Measurements from ENCODE around the gene PLAU.
A peak's percentile ranks its signal among the peaks of the same experiment; 100 is the strongest.
"Not testable (repeated sequence)": the region's sequence is repeated elsewhere in the genome, so short reads cannot be mapped to it uniquely, and the experiment has no call there.

The PLAU gene

GRCh38 chr10:73876566-73876965 is 34.4 kb upstream of the PLAU start:
- DNase-seq (ENCODE audit: low read depth in 2 of 3, low spot score in 1 of 3) = no peak

- DNase-seq (ENCODE audit: low read depth in 2 of 3, low spot score in 1 of 3) = no peak
Measured at GRCh38 chr10:73876971-73877370, 34.0 kb upstream of the PLAU start.

GRCh38 chr10:73877533-73878160 is 33.3 kb upstream of the PLAU start:
- no peak for DNase-seq (ENCODE audit: low read depth in 2 of 3, low spot score in 1 of 3)

GRCh38 chr10:73878365-73878764 is 32.6 kb upstream of the PLAU start:
- no peak for DNase-seq (ENCODE audit: low read depth in 2 of 3, low spot score in 1 of 3)

- DNase-seq (ENCODE audit: low read depth in 2 of 3, low spot score in 1 of 3) = peak; percentile 88 to 94 (median 91)
Measured at GRCh38 chr10:73879296-73880173, 31.4 kb upstream of the PLAU start.

- no peak for DNase-seq (ENCODE audit: low read depth in 2 of 3, low spot score in 1 of 3)
Measured at GRCh38 chr10:73881221-73881919, 29.6 kb upstream of the PLAU start.

GRCh38 chr10:73884017-73884416 is 26.9 kb upstream of the PLAU start:
- DNase-seq (ENCODE audit: low read depth in 2 of 3, low spot score in 1 of 3) = no peak

GRCh38 chr10:73886085-73886529 is 24.8 kb upstream of the PLAU start:
- DNase-seq (ENCODE audit: low read depth in 2 of 3, low spot score in 1 of 3) = peak in 2 of 3 donors; percentile 49 to 75

- no peak for DNase-seq (ENCODE audit: low read depth in 2 of 3, low spot score in 1 of 3)
Measured at GRCh38 chr10:73886661-73887293, 24.2 kb upstream of the PLAU start.

GRCh38 chr10:73887294-73888039 is 23.5 kb upstream of the PLAU start:
- no peak for DNase-seq (ENCODE audit: low read depth in 2 of 3, low spot score in 1 of 3)

- no peak for DNase-seq (ENCODE audit: low read depth in 2 of 3, low spot score in 1 of 3)
Measured at GRCh38 chr10:73888514-73888913, 22.4 kb upstream of the PLAU start.

GRCh38 chr10:73889014-73889413 is 21.9 kb upstream of the PLAU start:
- DNase-seq (ENCODE audit: low read depth in 2 of 3, low spot score in 1 of 3) = no peak

- not testable (repeated sequence) for DNase-seq (ENCODE audit: low read depth in 2 of 3, low spot score in 1 of 3)
Measured at GRCh38 chr10:73889416-73889815, 21.5 kb upstream of the PLAU start.

GRCh38 chr10:73890261-73890660 is 20.7 kb upstream of the PLAU start:
- DNase-seq (ENCODE audit: low read depth in 2 of 3, low spot score in 1 of 3) = no peak

GRCh38 chr10:73890830-73891229 is 20.1 kb upstream of the PLAU start:
- DNase-seq (ENCODE audit: low read depth in 2 of 3, low spot score in 1 of 3) = not testable (repeated sequence)

GRCh38 chr10:73891540-73891939 is 19.4 kb upstream of the PLAU start:
- DNase-seq (ENCODE audit: low read depth in 2 of 3, low spot score in 1 of 3) = no peak

GRCh38 chr10:73892310-73893030 is 18.5 kb upstream of the PLAU start:
- no peak for DNase-seq (ENCODE audit: low read depth in 2 of 3, low spot score in 1 of 3)

GRCh38 chr10:73893426-73893825 is 17.5 kb upstream of the PLAU start:
- no peak for DNase-seq (ENCODE audit: low read depth in 2 of 3, low spot score in 1 of 3)

GRCh38 chr10:73894245-73894971 is 16.5 kb upstream of the PLAU start:
- DNase-seq (ENCODE audit: low read depth in 2 of 3, low spot score in 1 of 3) = no peak
